Measurements from ENCODE around the gene SLC25A33.

DNA sequence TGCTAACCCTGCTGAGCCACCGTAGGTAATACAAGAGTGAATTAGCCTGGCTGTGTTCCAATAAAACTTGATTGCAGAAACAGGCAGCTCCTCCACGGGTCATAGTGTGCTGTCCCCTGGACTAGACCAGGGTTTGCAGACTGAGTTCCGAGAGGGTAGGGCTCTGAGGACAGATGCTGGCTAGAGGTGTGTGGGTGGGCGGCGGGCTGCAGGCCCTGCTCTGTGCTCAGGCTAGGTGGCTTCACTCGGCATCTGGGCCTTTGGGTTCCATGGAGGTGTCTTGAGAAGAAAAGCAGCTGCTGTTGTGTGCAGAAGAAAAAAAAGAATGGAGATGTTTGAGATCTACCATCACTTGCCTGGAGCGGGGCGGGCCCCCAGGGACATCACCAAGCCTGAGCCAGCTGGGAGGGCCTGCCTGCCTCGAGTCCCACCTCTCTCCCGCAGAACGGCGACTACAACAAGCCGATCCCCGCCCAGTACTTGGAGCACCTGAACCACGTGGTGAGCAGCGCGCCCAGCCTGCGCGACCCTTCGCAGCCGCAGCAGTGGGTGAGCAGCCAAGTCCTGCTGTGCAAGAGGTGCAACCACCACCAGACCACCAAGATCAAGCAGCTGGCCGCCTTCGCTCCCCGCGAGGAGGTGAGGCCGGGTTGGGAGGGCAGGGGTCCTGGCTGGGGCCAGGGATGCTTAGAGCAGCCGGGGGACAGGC is 57.3 kb downstream of the SLC25A33 start:
- TF ChIP-seq POLR2A (IDR thresholded peaks at IDR 0.05): no peak
- TF ChIP-seq, protein P1, sequence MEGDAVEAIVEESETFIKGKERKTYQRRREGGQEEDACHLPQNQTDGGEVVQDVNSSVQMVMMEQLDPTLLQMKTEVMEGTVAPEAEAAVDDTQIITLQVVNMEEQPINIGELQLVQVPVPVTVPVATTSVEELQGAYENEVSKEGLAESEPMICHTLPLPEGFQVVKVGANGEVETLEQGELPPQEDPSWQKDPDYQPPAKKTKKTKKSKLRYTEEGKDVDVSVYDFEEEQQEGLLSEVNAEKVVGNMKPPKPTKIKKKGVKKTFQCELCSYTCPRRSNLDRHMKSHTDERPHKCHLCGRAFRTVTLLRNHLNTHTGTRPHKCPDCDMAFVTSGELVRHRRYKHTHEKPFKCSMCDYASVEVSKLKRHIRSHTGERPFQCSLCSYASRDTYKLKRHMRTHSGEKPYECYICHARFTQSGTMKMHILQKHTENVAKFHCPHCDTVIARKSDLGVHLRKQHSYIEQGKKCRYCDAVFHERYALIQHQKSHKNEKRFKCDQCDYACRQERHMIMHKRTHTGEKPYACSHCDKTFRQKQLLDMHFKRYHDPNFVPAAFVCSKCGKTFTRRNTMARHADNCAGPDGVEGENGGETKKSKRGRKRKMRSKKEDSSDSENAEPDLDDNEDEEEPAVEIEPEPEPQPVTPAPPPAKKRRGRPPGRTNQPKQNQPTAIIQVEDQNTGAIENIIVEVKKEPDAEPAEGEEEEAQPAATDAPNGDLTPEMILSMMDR (IDR thresholded peaks at IDR 0.05): no peak

Data from adrenal gland (tissue), 5 donors.